Ovary (tissue), 9 donors: ENCODE measurements around the gene C1orf141. TPM values are rescaled to one million over a fixed set of nuclear protein-coding genes. Genes with fewer than 3 reads are reported as not detected.

ENCODE experiments used
- DNase-seq, 5 donors: peaks; one replicate each; pipeline ENCODE4 v3.0.0-alpha.2; 2019 to 2020
- H3K27ac ChIP-seq, 2 donors: fragments of 200-600 bp; one replicate each; pipeline versions ENCODE4 v1.5.1 to v1.8.0; 2019 to 2022
- H3K27me3 ChIP-seq: fragments of 200-600 bp; one replicate; pipeline ENCODE4 v1.8.0; 2022
- H3K36me3 ChIP-seq: fragments of 200-600 bp; sonication (generic); one replicate; pipeline ENCODE4 v1.5.1; 2019
- H3K4me1 ChIP-seq: one replicate; pipeline ENCODE4 v1.8.1; 2013; ENCODE audit warnings: mild to moderate bottlenecking, moderate library complexity; ENCODE audit not compliant: insufficient read depth
- H3K4me3 ChIP-seq: fragments of 200-600 bp; sonication (generic); one replicate; pipeline ENCODE4 v1.5.1; 2017
- H3K9me3 ChIP-seq, 2 donors: fragments of 200-600 bp in 1 of 2; sonication (generic) in 1 of 2; one replicate each; pipeline versions ENCODE4 v1.5.1 to v1.8.1; 2013 to 2019; ENCODE audit warnings: mild to moderate bottlenecking in 1 of 2, moderate library complexity in 1 of 2
- EP300 ChIP-seq: sonication (generic); formaldehyde crosslinking; IDR thresholded peaks from one replicate; pipeline ENCODE4 v1.6.1; 2017; ENCODE audit warnings: antibody characterized with exemption
- POLR2A ChIP-seq: fragments of 450-650 bp; IDR thresholded peaks from one replicate; pipeline ENCODE4 v1.6.1; 2017; ENCODE audit warnings: antibody characterized with exemption, mild to moderate bottlenecking, moderate library complexity
- WGBS, 3 donors: extraction: QIAGEN DNeasy Blood & Tissue Kit in 1 of 3; methylation state at CpG; one replicate each; pipeline versions ENCODE4 v1.1.5 to v1.1.7; 2013 to 2017; 5-methylcytosine and 5-hydroxymethylcytosine counted together
- intact Hi-C, 4 donors: fragments of 100-400 bp; cut with DNase I; formaldehyde crosslinking; loops; one replicate each; pipeline versions ENCODE4 v1.11.0 to v1.15.1; 2022 to 2023
- polyA plus RNA-seq, 2 donors: library from polyadenylated mRNA; stranded (reverse); fragments of 200-250 nt in 1 of 2; fragments of 350-450 nt in 1 of 2; fragmentation: Illumina TruSeq in 1 of 2; extraction: RNeasy Lipid Tissue Mini Kit (QIAGEN cat#74804) in 1 of 2; gene quantifications; one replicate each; pipeline ENCODE4 v1.2.3, GENCODE V29; 2013 to 2014
- total RNA-seq, 7 donors: library from RNA; depleted of rRNA in 2 of 7; stranded (reverse); fragments of >200 nt in 2 of 7; fragmentation: NEBNext Ultra II Directional in 3 of 7; extraction: Animal tissue kit (Norgen Biotek cat#: 25700) in 3 of 7; gene quantifications; one replicate each; pipeline versions ENCODE4 v1.1.0 to v1.2.4, GENCODE V29; 2016 to 2023
- TF ChIP-seq, protein P1 (sequence below), 3 donors: fragments of 450-650 bp in 2 of 3; fragments of 200-600 bp in 1 of 3; IDR thresholded peaks; one replicate each; pipeline versions ENCODE4 v1.5.1 to v1.8.0; 2016 to 2022; ENCODE audit warnings: antibody characterized with exemption in 3 of 3, mild to moderate bottlenecking in 1 of 3
- donor health status: DM: no; HTN: no; CAD: no; lungs with moderate emphysema.
- donor health status: DM: no; HTN: no; CAD: no.
- donor health status: Bipolar disorder and iron deficiency.
- donor health status: DM: yes; HTN: yes; CAD: no.
- donor health status: DM: no; HTN: no; CAD: no.
- donor health status: DM: yes; HTN: yes; CAD: no.

Gene C1orf141
- total and polyA plus RNA-seq, 9 donors = 0.24 to 11.2 (median 0.75) TPM; not detected in 3

DNA sequence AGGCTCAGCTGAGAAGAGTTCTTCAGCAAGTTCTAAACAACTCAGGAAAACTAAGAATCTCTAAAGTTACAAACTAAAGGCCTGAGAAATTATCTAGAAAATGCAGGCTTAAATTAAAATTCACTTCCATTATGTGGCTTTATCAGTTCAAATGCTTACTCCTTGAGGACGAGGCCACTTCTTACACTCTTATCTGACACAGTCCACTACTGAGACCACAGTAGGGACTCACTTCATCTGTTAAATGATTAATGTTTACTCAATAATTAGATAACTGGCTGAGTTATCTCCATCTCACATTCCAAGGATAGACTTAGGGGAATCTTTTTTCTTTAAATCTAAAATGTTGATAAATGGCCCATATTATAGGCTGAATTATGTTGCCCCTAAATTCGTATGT, 1.6 kb downstream of the C1orf141 start:
- Histone ChIP-seq H3K4me3 (no peak overlapping the region), H3K36me3 (no peaks in the 10 kb centered on the region), H3K27me3 (no peaks in the 10 kb centered on the region), H3K9me3 (no peaks in the 10 kb centered on the region), H3K27ac (no peak overlapping the region), H3K4me1 (no peaks in the 10 kb centered on the region)
- intact Hi-C loops = no loop called here
- DNase-seq = no peak
- 82 to 86% (median 85%) methylated on average over 2 of the region's 2 CpGs for WGBS, 3 donors
- no peak for TF ChIP-seq POLR2A
- TF ChIP-seq, protein P1, sequence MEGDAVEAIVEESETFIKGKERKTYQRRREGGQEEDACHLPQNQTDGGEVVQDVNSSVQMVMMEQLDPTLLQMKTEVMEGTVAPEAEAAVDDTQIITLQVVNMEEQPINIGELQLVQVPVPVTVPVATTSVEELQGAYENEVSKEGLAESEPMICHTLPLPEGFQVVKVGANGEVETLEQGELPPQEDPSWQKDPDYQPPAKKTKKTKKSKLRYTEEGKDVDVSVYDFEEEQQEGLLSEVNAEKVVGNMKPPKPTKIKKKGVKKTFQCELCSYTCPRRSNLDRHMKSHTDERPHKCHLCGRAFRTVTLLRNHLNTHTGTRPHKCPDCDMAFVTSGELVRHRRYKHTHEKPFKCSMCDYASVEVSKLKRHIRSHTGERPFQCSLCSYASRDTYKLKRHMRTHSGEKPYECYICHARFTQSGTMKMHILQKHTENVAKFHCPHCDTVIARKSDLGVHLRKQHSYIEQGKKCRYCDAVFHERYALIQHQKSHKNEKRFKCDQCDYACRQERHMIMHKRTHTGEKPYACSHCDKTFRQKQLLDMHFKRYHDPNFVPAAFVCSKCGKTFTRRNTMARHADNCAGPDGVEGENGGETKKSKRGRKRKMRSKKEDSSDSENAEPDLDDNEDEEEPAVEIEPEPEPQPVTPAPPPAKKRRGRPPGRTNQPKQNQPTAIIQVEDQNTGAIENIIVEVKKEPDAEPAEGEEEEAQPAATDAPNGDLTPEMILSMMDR (IDR thresholded peaks at IDR 0.05) = no peak
- no peak for TF ChIP-seq EP300

- H3K27ac ChIP-seq = no peak overlapping the region
- no peaks in the 10 kb centered on the region for H3K9me3 ChIP-seq
- no peak for DNase-seq
- H3K4me1 ChIP-seq = no peaks in the 10 kb centered on the region
- H3K4me3 ChIP-seq = no peak overlapping the region
- TF ChIP-seq, protein P1 (IDR thresholded peaks at IDR 0.05) = no peak
- TF ChIP-seq POLR2A (no peak), EP300 (no peak)
- no peaks in the 10 kb centered on the region for H3K27me3 ChIP-seq
- 43 to 51% (median 48%) methylated on average over 2 of the region's 2 CpGs for WGBS, 3 donors
- H3K36me3 ChIP-seq = no peaks in the 10 kb centered on the region
- intact Hi-C loops = no loop called here
Measured at GRCh38 chr1:67130673-67131072, 4.1 kb downstream of the C1orf141 start.

DNA sequence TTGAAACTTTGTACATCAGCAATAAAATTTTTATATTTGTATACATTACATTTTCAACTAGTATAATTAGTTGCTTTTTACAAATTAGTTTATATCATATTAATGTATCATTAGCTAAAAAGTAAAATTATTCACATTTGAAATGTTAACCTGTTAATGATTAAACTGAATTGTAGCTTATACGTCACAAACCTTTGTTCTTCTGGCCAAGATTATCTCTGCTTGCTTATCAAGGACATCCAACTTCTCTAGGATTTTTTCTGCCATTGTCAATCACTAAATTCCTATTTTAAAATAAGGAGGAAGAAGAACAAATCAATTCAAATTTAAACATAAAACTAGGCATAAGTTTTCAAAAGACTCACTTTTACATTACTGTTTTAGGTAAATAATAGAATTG, 7.8 kb downstream of the C1orf141 start:
- no peaks in the 10 kb centered on the region for H3K9me3 ChIP-seq
- no peaks in the 10 kb centered on the region for H3K4me1 ChIP-seq
- H3K4me3 ChIP-seq = no peak overlapping the region
- 78 to 85% (median 85%) methylated on average over 1 of the region's 1 CpG for WGBS, 3 donors
- DNase-seq = no peak
- H3K27me3 ChIP-seq = no peaks in the 10 kb centered on the region
- no peak for TF ChIP-seq EP300
- intact Hi-C loops = no loop called here
- H3K27ac ChIP-seq = no peak overlapping the region
- no peaks in the 10 kb centered on the region for H3K36me3 ChIP-seq

- 53 to 78% (median 74%) methylated on average over 5 of the region's 5 CpGs for WGBS, 3 donors
Measured at GRCh38 chr1:67126111-67126746, 8.5 kb downstream of the C1orf141 start.

DNA sequence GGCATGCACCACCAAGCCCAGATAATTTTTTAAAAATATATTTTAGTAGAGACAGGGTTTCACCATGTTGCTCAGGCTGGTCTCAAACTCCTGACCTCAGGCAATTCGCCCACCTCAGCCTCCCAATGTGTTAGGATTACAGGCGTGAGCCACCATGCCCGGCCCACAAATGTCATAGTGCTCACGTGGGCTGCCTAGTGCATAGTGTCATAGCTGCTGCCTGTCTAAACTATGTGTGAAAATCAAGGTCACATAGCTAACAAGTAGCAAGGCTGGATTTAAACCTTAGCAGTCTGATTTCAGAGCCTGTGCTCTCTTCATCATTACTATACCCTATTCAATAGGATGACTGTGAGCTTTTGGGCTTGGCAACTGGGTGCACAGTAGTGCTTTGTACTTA, 10.3 kb downstream of the C1orf141 start:
- Histone ChIP-seq H3K27me3 (no peaks in the 10 kb centered on the region), H3K27ac (no peak overlapping the region), H3K36me3 (no peaks in the 10 kb centered on the region), H3K4me3 (no peak overlapping the region), H3K4me1 (no peaks in the 10 kb centered on the region), H3K9me3 (peaks cover 0 to 3% of the 10 kb centered on the region in 2 donors)
- TF ChIP-seq POLR2A (no peak), EP300 (no peak)
- TF ChIP-seq, protein P1 (IDR thresholded peaks at IDR 0.05) = no peak
- intact Hi-C loops = no loop called here
- no peak for DNase-seq
- WGBS, 3 donors = 69 to 80% (median 76%) methylated on average over 4 of the region's 4 CpGs

More at GRCh38 chr1:67126111-67126746, 8.5 kb downstream of the C1orf141 start:
- no peaks in the 10 kb centered on the region for H3K36me3 ChIP-seq
- H3K27ac ChIP-seq = no peak overlapping the region
- no peaks in the 10 kb centered on the region for H3K4me1 ChIP-seq
- DNase-seq = no peak
- TF ChIP-seq EP300 (no peak), POLR2A (no peak)
- TF ChIP-seq, protein P1 (IDR thresholded peaks at IDR 0.05) = no peak
- no peaks in the 10 kb centered on the region for H3K27me3 ChIP-seq
- H3K4me3 ChIP-seq = no peak overlapping the region
- no peaks in the 10 kb centered on the region for H3K9me3 ChIP-seq
- intact Hi-C loops = no loop called here
